H9 (cell line): ENCODE measurements around the gene EHBP1. TPM values are rescaled to one million over a fixed set of nuclear protein-coding genes. Genes with fewer than 3 reads are reported as not detected.

Experiments used
- DNase-seq: peaks from one replicate; pipeline ENCODE4 v3.0.0-alpha.2; 2017
- H2AFZ ChIP-seq: one replicate; pipeline ENCODE4 v1.6.1; 2013; ENCODE audit warnings: mild to moderate bottlenecking, low read length, control low read depth, moderate library complexity
- H2AK5ac ChIP-seq: 2 replicates; pipeline ENCODE4 v1.6.1; 2013; ENCODE audit warnings: low read length, control low read depth, mixed read lengths; ENCODE audit not compliant: insufficient read length
- H2BK120ac ChIP-seq: one replicate; pipeline ENCODE4 v1.6.1; 2013; ENCODE audit warnings: low read depth, mild to moderate bottlenecking, low read length, control low read depth, inconsistent platforms; ENCODE audit not compliant: poor library complexity, severe bottlenecking
- H2BK12ac ChIP-seq: 2 replicates; pipeline ENCODE4 v1.6.1; 2013; ENCODE audit warnings: low read length, control low read depth, mixed read lengths, low read depth; ENCODE audit not compliant: insufficient read length
- H2BK15ac ChIP-seq: 2 replicates; pipeline ENCODE4 v1.6.1; 2013; ENCODE audit warnings: low read depth, low read length, control low read depth
- H2BK20ac ChIP-seq: one replicate; pipeline ENCODE4 v1.6.1; 2013; ENCODE audit warnings: low read depth, mild to moderate bottlenecking, low read length, control low read depth, inconsistent platforms; ENCODE audit not compliant: poor library complexity, severe bottlenecking
- H2BK5ac ChIP-seq: 2 replicates; pipeline ENCODE4 v1.6.1; 2013; ENCODE audit warnings: low read length, control low read depth, mixed read lengths; ENCODE audit not compliant: insufficient read length
- H3K14ac ChIP-seq: 2 replicates; pipeline ENCODE4 v1.6.1; 2013; ENCODE audit warnings: low read length, control low read depth; ENCODE audit not compliant: insufficient read depth
- H3K18ac ChIP-seq: 2 replicates; pipeline ENCODE4 v1.6.1; 2013; ENCODE audit warnings: low read depth, mild to moderate bottlenecking, mixed read lengths, low read length, control low read depth; ENCODE audit not compliant: insufficient read length
- H3K23ac ChIP-seq: 2 replicates; pipeline ENCODE4 v1.6.1; 2013; ENCODE audit warnings: low read length, control low read depth, mixed read lengths, low read depth; ENCODE audit not compliant: insufficient read length
- H3K23me2 ChIP-seq: 2 replicates; pipeline ENCODE4 v1.6.1; 2013; ENCODE audit warnings: low read depth, mild to moderate bottlenecking, mixed read lengths, low read length, control low read depth; ENCODE audit not compliant: insufficient read length, poor library complexity, severe bottlenecking
- H3K27ac ChIP-seq: 2 replicates; pipeline ENCODE4 v1.5.1; 2013; ENCODE audit warnings: low read length, control low read depth, mixed read lengths, low read depth; ENCODE audit not compliant: insufficient read length
- H3K27me3 ChIP-seq: 2 replicates; pipeline ENCODE4 v1.6.1; 2013; ENCODE audit warnings: low read length, control low read depth, inconsistent platforms; ENCODE audit not compliant: insufficient read depth
- H3K4ac ChIP-seq: 2 replicates; pipeline ENCODE4 v1.6.1; 2013; ENCODE audit warnings: low read depth, mild to moderate bottlenecking, control low read depth, inconsistent platforms, low read length, moderate library complexity
- H3K4me1 ChIP-seq: 2 replicates; pipeline ENCODE4 v1.6.1; 2013; ENCODE audit warnings: low read length, control low read depth, inconsistent platforms; ENCODE audit not compliant: insufficient read depth
- H3K4me2 ChIP-seq: 2 replicates; pipeline ENCODE4 v1.6.1; 2013; ENCODE audit warnings: low read length, control low read depth, mixed read lengths; ENCODE audit not compliant: insufficient read length, insufficient read depth
- H3K56ac ChIP-seq: 2 replicates; pipeline ENCODE4 v1.6.1; 2013; ENCODE audit warnings: low read depth, mild to moderate bottlenecking, mixed read lengths, low read length, control low read depth; ENCODE audit not compliant: insufficient read length
- H3K79me1 ChIP-seq: 2 replicates; pipeline ENCODE4 v1.6.1; 2013; ENCODE audit warnings: low read depth, mild to moderate bottlenecking, moderate library complexity, low read length, control low read depth, inconsistent platforms; ENCODE audit not compliant: insufficient read depth, poor library complexity, severe bottlenecking
- H3K79me2 ChIP-seq: 2 replicates; pipeline ENCODE4 v1.6.1; 2013; ENCODE audit warnings: low read length, control low read depth, inconsistent platforms; ENCODE audit not compliant: insufficient read depth
- H3K9ac ChIP-seq: 2 replicates; pipeline ENCODE4 v1.6.1; 2013; ENCODE audit warnings: low read length, control low read depth, mixed read lengths; ENCODE audit not compliant: insufficient read length; ENCODE audit errors: extremely low read depth
- H3K9me3 ChIP-seq: one replicate; pipeline ENCODE4 v1.6.1; 2013; ENCODE audit warnings: low read depth, low read length, inconsistent platforms; ENCODE audit not compliant: control insufficient read depth
- H3T11ph ChIP-seq: one replicate; pipeline ENCODE4 v1.6.1; 2013; ENCODE audit warnings: mild to moderate bottlenecking, low read length, control low read depth, inconsistent platforms
- H4K20me1 ChIP-seq: one replicate; pipeline ENCODE4 v1.6.1; 2013; ENCODE audit not compliant: control insufficient read depth, insufficient read length, insufficient read depth
- H4K5ac ChIP-seq: 2 replicates; pipeline ENCODE4 v1.6.1; 2013; ENCODE audit warnings: low read depth, mild to moderate bottlenecking, mixed read lengths, low read length, control low read depth; ENCODE audit not compliant: insufficient read length
- H4K8ac ChIP-seq: replicated peaks from 2 replicates; pipeline ENCODE4 v1.6.1; 2013; ENCODE audit warnings: low read length, control low read depth, mixed read lengths, low read depth; ENCODE audit not compliant: insufficient read length
- H4K91ac ChIP-seq: 2 replicates; pipeline ENCODE4 v1.6.1; 2013; ENCODE audit warnings: low read depth, mild to moderate bottlenecking, moderate library complexity, mixed read lengths, low read length, control low read depth; ENCODE audit not compliant: insufficient read length
- H3K27ac Mint-ChIP-seq, 3 experiments: 2 replicates in 2 of 3; 3 replicates in 1 of 3; pipeline ENCODE4 v1.8.0; 2020 to 2021; ENCODE audit warnings: mixed read lengths in 3 of 3, mild to moderate bottlenecking in 1 of 3, moderate library complexity in 1 of 3
- H3K27me3 Mint-ChIP-seq: 2 replicates; pipeline ENCODE4 v1.8.0; 2021; ENCODE audit warnings: low read depth, mild to moderate bottlenecking, moderate library complexity, mixed read lengths
- H3K36me3 Mint-ChIP-seq, 3 experiments: 2 replicates in 2 of 3; 3 replicates in 1 of 3; pipeline ENCODE4 v1.8.0; 2020 to 2021; ENCODE audit warnings: low read depth in 3 of 3, mixed read lengths in 3 of 3; ENCODE audit not compliant: insufficient read depth in 1 of 3
- H3K4me1 Mint-ChIP-seq, 2 experiments: 2 replicates each; pipeline ENCODE4 v1.8.0; 2020; ENCODE audit warnings: mixed read lengths in 2 of 2
- H3K4me3 Mint-ChIP-seq, 2 experiments: 2 replicates in 1 of 2; 3 replicates in 1 of 2; pipeline ENCODE4 v1.8.0; 2020 to 2021; ENCODE audit warnings: mild to moderate bottlenecking in 2 of 2, mixed read lengths in 2 of 2, moderate library complexity in 1 of 2
- H3K9me3 Mint-ChIP-seq, 2 experiments: 2 replicates in 1 of 2; 3 replicates in 1 of 2; pipeline ENCODE4 v1.8.0; 2020; ENCODE audit warnings: mild to moderate bottlenecking in 2 of 2, mixed read lengths in 2 of 2, moderate library complexity in 1 of 2
- CTCF ChIP-seq: fragments of 200-600 bp; sonication (generic); conservative IDR thresholded peaks from 3 replicates; pipeline ENCODE4 v1.8.0; 2021; ENCODE audit warnings: antibody characterized with exemption, mild to moderate bottlenecking
- WGBS: extraction: QIAGEN DNeasy Blood & Tissue Kit; methylation state at CpG from one replicate; pipeline ENCODE4 v1.1.7; 2013; ENCODE audit warnings: missing lambda C conversion rate, low lambda C conversion rate, mixed read lengths; ENCODE audit not compliant: insufficient read length; ENCODE audit errors: extremely low coverage; 5-methylcytosine and 5-hydroxymethylcytosine counted together
- total RNA-seq: library from RNA; stranded (reverse); gene quantifications from 2 replicates; pipeline ENCODE4 v1.2.1, GENCODE V29; 2021

EHBP1 gene
- total RNA-seq, 1 experiment from 2014 or later: 35.6 TPM

GRCh38 chr2:62744603-62745002 lies 39.1 kb downstream of the EHBP1 start:
- no peak for DNase-seq
- H2BK15ac ChIP-seq: no peak overlapping the region
- no peak overlapping the region for H4K91ac ChIP-seq
- H3K18ac ChIP-seq: no peak overlapping the region
- Mint-ChIP-seq H3K4me3 (no peak overlapping the region), H3K27ac (peak overlapping the region in 1 of 3 experiments; percentile 74; a peak in 2 of 7 replicates), H3K36me3 (peaks cover 6 to 11% (median 11%) of the 10 kb centered on the region in 3 experiments), H3K4me1 (peaks cover 38% of the 10 kb centered on the region in 2 experiments), H3K27me3 (no peaks in the 10 kb centered on the region), H3K9me3 (peaks cover 3 to 7% of the 10 kb centered on the region in 2 experiments; a peak in 4 of 5 replicates)
- H4K5ac ChIP-seq: no peak overlapping the region
- no peak overlapping the region for H2BK120ac ChIP-seq
- H3K79me2 ChIP-seq: no peaks in the 10 kb centered on the region; the same call in 1 of the 2 replicates
- H4K8ac ChIP-seq: no peak overlapping the region
- H3K9me3 ChIP-seq: no peaks in the 10 kb centered on the region
- H3T11ph ChIP-seq: no peak overlapping the region
- no peaks in the 10 kb centered on the region for H4K20me1 ChIP-seq
- no peak overlapping the region for H3K14ac ChIP-seq
- no peak overlapping the region for H3K4me2 ChIP-seq
- no peaks in the 10 kb centered on the region for H3K27me3 ChIP-seq
- H2AFZ ChIP-seq: no peak overlapping the region
- no peak overlapping the region for H2BK20ac ChIP-seq
- H2BK12ac ChIP-seq: no peak overlapping the region
- H3K79me1 ChIP-seq: no peaks in the 10 kb centered on the region
- H2BK5ac ChIP-seq: no peak overlapping the region
- H3K23ac ChIP-seq: no peak overlapping the region
- H2AK5ac ChIP-seq: no peak overlapping the region
- WGBS: no CpG with 5 or more reads among the region's 3 CpGs
- no peak for TF ChIP-seq CTCF
- H3K4me1 ChIP-seq: peaks cover 2% of the 10 kb centered on the region; the same call in 1 of the 2 replicates
- no peaks in the 10 kb centered on the region for H3K23me2 ChIP-seq
- H3K9ac ChIP-seq: no peak overlapping the region
- H3K4ac ChIP-seq: no peak overlapping the region
- no peak overlapping the region for H3K27ac ChIP-seq
- H3K56ac ChIP-seq: no peak overlapping the region
